CD4-positive, alpha-beta T cell (primary cell): ENCODE results near the gene CENPA. TPM values are rescaled to one million over a fixed set of nuclear protein-coding genes. Genes with fewer than 3 reads are reported as not detected.

Source experiments
- ATAC-seq: fragments of 200-7000 bp; cut with Tn5 transposase; one replicate; pipeline ENCODE4 v1.10.0; 2022; ENCODE audit warnings: mild to moderate bottlenecking; ENCODE audit not compliant: poor library complexity
- CTCF ChIA-PET: fragments of 350-600 bp; sonication (Branson Sonifier 250); formaldehyde crosslinking; loops from one replicate; lab custom pipeline; 2021; ENCODE audit warnings: antibody characterized with exemption, inconsistent platforms; lab: Charles Lee
- POLR2A ChIA-PET: fragments of 350-600 bp; sonication (Branson Sonifier 250); formaldehyde crosslinking; loops from one replicate; lab custom pipeline; 2021; ENCODE audit warnings: antibody characterized with exemption, inconsistent platforms; lab: Charles Lee
- DNase-seq, 14 experiments: peaks; one replicate each; pipeline ENCODE4 v3.0.0-alpha.2; 2013 to 2020; ENCODE audit warnings: mixed read lengths in 2 of 14
- H3K27ac ChIP-seq, 2 donors: one replicate each; pipeline versions ENCODE4 v1.5.1 to v1.7.0; 2013; ENCODE audit warnings: low read length in 2 of 2, low read depth in 1 of 2, mild to moderate bottlenecking in 1 of 2
- H3K27me3 ChIP-seq, 2 experiments: 1 replicate in 1 of 2; 2 replicates in 1 of 2; pipeline versions ENCODE4 v1.6.1 to v1.7.0; 2013; ENCODE audit warnings: low read length in 2 of 2, control low read depth in 1 of 2, mild to moderate bottlenecking in 1 of 2, moderate library complexity in 1 of 2; ENCODE audit not compliant: insufficient read depth in 2 of 2, control insufficient read depth in 1 of 2
- H3K36me3 ChIP-seq: one replicate; pipeline ENCODE4 v1.6.1; 2013; ENCODE audit warnings: low read length, control low read depth; ENCODE audit not compliant: insufficient read depth
- H3K4me1 ChIP-seq: one replicate; pipeline ENCODE4 v1.6.1; 2013; ENCODE audit warnings: low read length, control low read depth; ENCODE audit not compliant: insufficient read depth
- H3K4me3 ChIP-seq: one replicate; pipeline ENCODE4 v1.5.1; 2013; ENCODE audit warnings: mild to moderate bottlenecking, low read length, moderate library complexity
- H3K9me3 ChIP-seq, 2 experiments: 1 replicate in 1 of 2; 2 replicates in 1 of 2; pipeline versions ENCODE4 v1.6.1 to v1.7.0; 2013; ENCODE audit warnings: low read length in 2 of 2, mild to moderate bottlenecking in 2 of 2, control low read depth in 1 of 2, moderate library complexity in 1 of 2; ENCODE audit not compliant: control insufficient read depth in 1 of 2, insufficient read depth in 1 of 2
- H3K27ac Mint-ChIP-seq: one replicate; pipeline ENCODE4 v1.8.0; 2020; ENCODE audit warnings: mixed read lengths
- H3K27me3 Mint-ChIP-seq: one replicate; pipeline ENCODE4 v1.8.0; 2021; ENCODE audit warnings: mixed read lengths
- H3K36me3 Mint-ChIP-seq: one replicate; pipeline ENCODE4 v1.8.0; 2021; ENCODE audit warnings: low read depth, mixed read lengths
- H3K4me1 Mint-ChIP-seq: one replicate; pipeline ENCODE4 v1.8.0; 2021; ENCODE audit warnings: low read depth, mixed read lengths
- H3K4me3 Mint-ChIP-seq: one replicate; pipeline ENCODE4 v1.8.0; 2020; ENCODE audit warnings: mild to moderate bottlenecking, mixed read lengths
- H3K9me3 Mint-ChIP-seq: one replicate; pipeline ENCODE4 v1.8.0; 2020; ENCODE audit warnings: mixed read lengths
- intact Hi-C, 2 experiments: fragments of 100-400 bp; cut with DNase I in 1 of 2; cut with micrococcal nuclease in 1 of 2; formaldehyde crosslinking; loops; one replicate each; pipeline versions ENCODE4 v1.15.1 to v1.9.0; 2023 to 2025; cut with DNase I, micrococcal nuclease
- total RNA-seq, 174 experiments: library from RNA in 2 of 174; stranded (reverse) in 2 of 174; gene quantifications; one replicate each; pipeline ENCODE4 v1.2.3 and lab custom pipeline; 2021 to 2026
- TF ChIP-seq, protein P1 (sequence below): fragments of 200-600 bp; IDR thresholded peaks from one replicate; pipeline ENCODE4 v1.8.0; 2022; ENCODE audit warnings: antibody characterized with exemption, mild to moderate bottlenecking

CENPA gene
- total RNA-seq, 2 experiments from 2014 or later, result 1.0 to 1.1 TPM

DNA sequence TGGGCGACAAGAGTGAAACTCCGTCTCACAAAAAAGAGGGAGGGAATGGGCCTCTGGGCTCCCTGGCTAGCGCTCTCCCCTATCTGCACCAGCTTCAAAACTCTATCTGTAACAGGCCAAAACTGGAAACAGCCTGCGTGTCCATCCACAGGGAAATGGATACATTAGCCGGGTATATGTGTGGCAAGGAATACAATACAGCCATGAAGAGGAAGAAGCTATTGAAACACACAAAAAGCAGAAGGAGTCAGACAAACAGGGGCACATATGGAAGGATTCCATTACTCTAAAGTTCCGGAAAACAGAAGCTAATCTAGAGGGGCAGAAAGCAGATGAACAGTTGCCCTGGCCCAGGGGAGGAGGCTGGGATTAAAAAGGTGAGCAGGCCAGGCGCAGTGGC is 46.3 kb upstream of the CENPA start:
- H3K4me1 ChIP-seq, result no peaks in the 10 kb centered on the region
- no peak overlapping the region for H3K27ac Mint-ChIP-seq
- H3K4me3 Mint-ChIP-seq, result no peak overlapping the region
- ATAC-seq, result no peak
- no peaks in the 10 kb centered on the region for H3K36me3 ChIP-seq
- H3K4me3 ChIP-seq, result no peak overlapping the region
- no peaks in the 10 kb centered on the region for H3K9me3 Mint-ChIP-seq
- DNase-seq, result no peak
- H3K36me3 Mint-ChIP-seq, result no peaks in the 10 kb centered on the region
- TF ChIP-seq, protein P1, sequence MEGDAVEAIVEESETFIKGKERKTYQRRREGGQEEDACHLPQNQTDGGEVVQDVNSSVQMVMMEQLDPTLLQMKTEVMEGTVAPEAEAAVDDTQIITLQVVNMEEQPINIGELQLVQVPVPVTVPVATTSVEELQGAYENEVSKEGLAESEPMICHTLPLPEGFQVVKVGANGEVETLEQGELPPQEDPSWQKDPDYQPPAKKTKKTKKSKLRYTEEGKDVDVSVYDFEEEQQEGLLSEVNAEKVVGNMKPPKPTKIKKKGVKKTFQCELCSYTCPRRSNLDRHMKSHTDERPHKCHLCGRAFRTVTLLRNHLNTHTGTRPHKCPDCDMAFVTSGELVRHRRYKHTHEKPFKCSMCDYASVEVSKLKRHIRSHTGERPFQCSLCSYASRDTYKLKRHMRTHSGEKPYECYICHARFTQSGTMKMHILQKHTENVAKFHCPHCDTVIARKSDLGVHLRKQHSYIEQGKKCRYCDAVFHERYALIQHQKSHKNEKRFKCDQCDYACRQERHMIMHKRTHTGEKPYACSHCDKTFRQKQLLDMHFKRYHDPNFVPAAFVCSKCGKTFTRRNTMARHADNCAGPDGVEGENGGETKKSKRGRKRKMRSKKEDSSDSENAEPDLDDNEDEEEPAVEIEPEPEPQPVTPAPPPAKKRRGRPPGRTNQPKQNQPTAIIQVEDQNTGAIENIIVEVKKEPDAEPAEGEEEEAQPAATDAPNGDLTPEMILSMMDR, result no peak
- H3K4me1 Mint-ChIP-seq, result peaks cover 6% of the 10 kb centered on the region
- peaks cover 4% of the 10 kb centered on the region for H3K27me3 Mint-ChIP-seq
- CTCF ChIA-PET, result no interaction called here
- intact Hi-C loops, result no loop called here
- POLR2A ChIA-PET, result no interaction called here
- no peak overlapping the region for H3K27ac ChIP-seq
- H3K27me3 ChIP-seq, result no peaks in the 10 kb centered on the region
- no peaks in the 10 kb centered on the region for H3K9me3 ChIP-seq

DNA sequence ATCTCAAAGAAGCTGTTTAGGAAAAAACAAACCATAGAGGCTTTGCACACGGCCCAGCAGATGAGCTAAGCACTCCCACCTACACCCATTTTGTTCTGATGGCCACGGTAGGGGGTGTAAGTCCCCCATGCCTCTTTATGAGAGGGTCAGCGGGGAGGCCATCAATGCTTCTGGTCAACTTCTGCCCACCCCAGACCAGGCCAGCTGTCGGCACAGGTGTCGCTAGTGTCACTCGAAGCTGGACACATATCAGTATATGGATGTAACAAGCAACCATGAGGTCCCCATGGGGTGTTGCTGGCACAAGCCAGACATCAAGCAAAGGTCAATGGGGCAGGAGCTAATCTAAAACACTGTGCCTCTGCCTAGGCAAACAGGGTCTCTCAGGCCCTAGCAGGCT is 45.5 kb upstream of the CENPA start:
- Histone ChIP-seq H3K27me3 (no peaks in the 10 kb centered on the region), H3K4me3 (no peak overlapping the region), H3K36me3 (no peaks in the 10 kb centered on the region), H3K27ac (no peak overlapping the region), H3K9me3 (no peaks in the 10 kb centered on the region), H3K4me1 (no peaks in the 10 kb centered on the region)
- no peak for DNase-seq
- Mint-ChIP-seq H3K27ac (no peak overlapping the region), H3K27me3 (peaks cover 4% of the 10 kb centered on the region), H3K36me3 (no peaks in the 10 kb centered on the region), H3K9me3 (no peaks in the 10 kb centered on the region), H3K4me3 (no peak overlapping the region), H3K4me1 (peaks cover 6% of the 10 kb centered on the region)
- ChIA-PET CTCF (no interaction called here), POLR2A (no interaction called here)
- intact Hi-C loops, result no loop called here
- TF ChIP-seq, protein P1, result no peak
- no peak for ATAC-seq

DNA sequence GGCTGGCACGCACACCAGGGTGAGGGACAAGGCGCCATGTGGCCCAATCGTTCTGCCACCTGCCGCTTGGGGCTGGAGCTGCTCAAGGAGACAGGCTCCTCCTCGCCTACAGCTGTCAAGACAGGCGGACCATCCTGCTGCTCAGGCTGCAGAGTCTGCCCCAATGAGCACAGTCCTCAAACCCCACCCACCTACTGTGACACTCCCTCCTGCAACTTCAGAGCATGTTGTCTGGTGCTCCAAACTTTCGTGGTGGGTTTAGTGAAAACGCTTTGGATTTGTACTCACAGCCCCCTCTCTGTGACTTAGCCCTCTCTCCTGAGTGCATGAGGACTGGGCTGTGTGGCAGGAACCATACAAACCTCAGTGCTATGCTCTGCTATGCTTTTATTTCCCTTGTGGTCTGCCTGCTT is 45.0 kb upstream of the CENPA start:
- TF ChIP-seq, protein P1, result no peak
- Mint-ChIP-seq H3K9me3 (no peaks in the 10 kb centered on the region), H3K27ac (no peak overlapping the region), H3K4me3 (no peak overlapping the region), H3K36me3 (no peaks in the 10 kb centered on the region), H3K4me1 (peaks cover 6% of the 10 kb centered on the region), H3K27me3 (peaks cover 4% of the 10 kb centered on the region)
- Histone ChIP-seq H3K27ac (no peak overlapping the region), H3K4me3 (no peak overlapping the region), H3K4me1 (no peaks in the 10 kb centered on the region), H3K27me3 (no peaks in the 10 kb centered on the region), H3K36me3 (no peaks in the 10 kb centered on the region), H3K9me3 (no peaks in the 10 kb centered on the region)
- intact Hi-C loops, result no loop called here
- CTCF ChIA-PET, result no interaction called here
- DNase-seq (peak in 4 of 14 experiments; percentile 4 to 36 (median 18)), ATAC-seq (peak; percentile 80)
- POLR2A ChIA-PET, result no interaction called here
